GM12878 (cell line): Measurements from ENCODE around the gene SLF2. TPM values are rescaled to one million over a fixed set of nuclear protein-coding genes. Genes with fewer than 3 reads are reported as not detected.

Source experiments
- CBX3 ChIP-seq: fragments of 200-600 bp; sonication (generic); IDR thresholded peaks from 2 replicates; pipeline ENCODE4 v1.6.1; 2016; ENCODE audit warnings: low read depth, borderline replicate concordance
- EP300 ChIP-seq, 2 experiments: fragments of 150-350 bp in 1 of 2; IDR thresholded peaks; 2 replicates each; pipeline ENCODE4 v1.6.1; 2011 to 2012; ENCODE audit warnings: low read depth in 2 of 2, low read length in 2 of 2, borderline replicate concordance in 1 of 2, improper control_type of control experiment in 1 of 2, inconsistent platforms in 1 of 2; ENCODE audit not compliant: control insufficient read depth in 1 of 2
- MTA3 ChIP-seq: IDR thresholded peaks from 2 replicates; pipeline ENCODE4 v1.6.1; 2012; ENCODE audit warnings: low read length, inconsistent platforms, borderline replicate concordance
- MYC ChIP-seq: IDR thresholded peaks from 2 replicates; pipeline ENCODE4 v1.6.1; 2011; ENCODE audit warnings: mild to moderate bottlenecking, low read length, moderate library complexity, inconsistent platforms; ENCODE audit not compliant: insufficient read depth, insufficient replicate concordance, insufficient read length, severe bottlenecking
- RAD21 ChIP-seq: IDR thresholded peaks from 2 replicates; pipeline ENCODE4 v1.6.1; 2011; ENCODE audit warnings: mild to moderate bottlenecking, low read depth, low read length, moderate library complexity; ENCODE audit not compliant: insufficient read depth
- RBBP5 ChIP-seq: fragments of 200-600 bp; sonication (generic); conservative IDR thresholded peaks from 2 replicates; pipeline ENCODE4 v1.6.1; 2016
- RUNX3 ChIP-seq: IDR thresholded peaks from 2 replicates; pipeline ENCODE4 v1.6.1; 2012; ENCODE audit warnings: low read length, inconsistent platforms
- STAT3 ChIP-seq: IDR thresholded peaks from 2 replicates; pipeline ENCODE4 v1.6.1; 2011; ENCODE audit warnings: low read depth, low read length, improper control_type of control experiment
- SUZ12 ChIP-seq: fragments of 200-600 bp; sonication (generic); IDR thresholded peaks from one replicate; pipeline ENCODE4 v1.6.1; 2018; ENCODE audit warnings: antibody characterized with exemption, mild to moderate bottlenecking; ENCODE audit not compliant: unreplicated experiment
- TCF12 ChIP-seq: IDR thresholded peaks from 2 replicates; pipeline ENCODE4 v1.6.1; 2011; ENCODE audit warnings: low read depth, mild to moderate bottlenecking, low read length
- ZNF274 ChIP-seq: IDR thresholded peaks from one replicate; pipeline ENCODE4 v1.8.0; 2011; ENCODE audit not compliant: insufficient read length, insufficient read depth
- ZNF592 ChIP-seq: fragments of 450-650 bp; IDR thresholded peaks from 2 replicates; pipeline ENCODE4 v1.6.1; 2017; ENCODE audit warnings: mild to moderate bottlenecking, moderate library complexity
- polyA plus RNA-seq, 11 experiments: library from polyadenylated mRNA; depleted of rRNA in 4 of 11; unstranded in 6 of 11; stranded (reverse) in 5 of 11; fragments of >200 nt; fragmentation: Nextera tagmentation in 4 of 11; fragmentation: Illumina TruSeq in 1 of 11; extraction: Ambion mirVana in 4 of 11; extraction: Trizol in 1 of 11; gene quantifications; 1 replicate in 1 of 11; 2 replicates in 10 of 11; pipeline versions ENCODE4 v1.2.1 to v1.2.3, GENCODE V29; 2011 to 2016; ENCODE audit warnings: inconsistent platforms in 2 of 11, missing spikeins in 2 of 11, low read depth in 1 of 11
- total RNA-seq, 4 experiments: library from RNA; depleted of rRNA in 3 of 4; stranded (reverse); fragments of >200 nt in 3 of 4; fragmentation: Illumina TruSeq in 1 of 4; extraction: Trizol in 1 of 4; gene quantifications; 2 replicates each; pipeline versions ENCODE4 v1.2.1 to v1.2.3, GENCODE V29; 2013 to 2021
- TF ChIP-seq, protein P1 (sequence below): fragments of 450-650 bp; formaldehyde crosslinking; IDR thresholded peaks from 2 replicates; pipeline ENCODE4 v1.5.0; 2022; ENCODE audit warnings: mild to moderate bottlenecking, missing genetic modification characterization
- TF ChIP-seq, protein P2 (sequence below): IDR thresholded peaks from 2 replicates; pipeline ENCODE4 v1.6.1; 2011; ENCODE audit warnings: borderline replicate concordance, low read depth, mild to moderate bottlenecking, moderate library complexity, low read length; ENCODE audit not compliant: insufficient read depth, poor library complexity, severe bottlenecking
- TF ChIP-seq, protein P3 (sequence below): fragments of 450-650 bp; IDR thresholded peaks from 2 replicates; pipeline ENCODE4 v1.6.1; 2017; ENCODE audit warnings: mild to moderate bottlenecking, low read depth, inconsistent platforms; ENCODE audit not compliant: poor library complexity, severe bottlenecking

SLF2 gene
- total and polyA plus RNA-seq, 10 of the 15 experiments (the other 5 are each of a cell fraction or from before 2014, with no cell fraction given) = 3.0 to 25.2 (median 17.9) TPM

DNA sequence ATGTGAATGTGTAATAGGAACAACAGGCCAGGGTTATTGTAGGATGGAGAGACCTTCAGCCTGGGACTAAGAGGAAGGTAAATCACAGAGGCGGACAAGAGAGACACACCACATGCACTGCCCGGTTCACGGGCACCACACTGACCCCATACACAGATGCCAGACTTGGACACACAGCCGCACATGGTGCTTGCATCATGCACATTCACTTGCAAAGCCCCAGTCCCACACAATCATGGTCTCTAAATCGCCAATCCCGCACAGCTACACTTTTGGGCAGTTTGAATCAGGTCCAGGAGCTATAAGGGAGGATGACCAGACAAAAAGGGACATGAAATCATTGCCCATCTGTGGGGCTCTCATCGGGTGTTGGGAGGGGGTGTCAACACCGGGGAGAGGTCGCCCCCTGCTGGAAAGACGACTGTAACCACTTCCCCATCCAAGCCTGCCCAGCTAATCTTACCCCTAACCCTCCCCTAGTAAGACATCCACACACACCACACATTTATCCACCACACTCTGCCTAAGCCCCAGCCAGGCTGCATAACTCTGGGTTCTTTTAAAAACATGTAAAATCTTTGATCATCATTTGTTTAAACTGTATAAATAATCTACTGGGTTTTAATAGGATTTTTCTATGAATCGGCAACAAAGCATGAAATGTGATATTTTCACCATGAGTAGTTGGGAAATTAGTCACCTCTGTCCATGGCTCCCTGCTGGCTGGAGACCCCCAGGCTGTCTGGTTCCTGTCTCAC lies 40.5 kb upstream of the SLF2 start (continued):
- TF ChIP-seq EP300 (IDR thresholded peaks at IDR 0.05; ENCODE audit: borderline replicate concordance in 1 of 2, control insufficient read depth in 1 of 2, low read depth in 2 of 2, low read length in 2 of 2) (no peak), MTA3 (no peak), ZNF592 (no peak), RAD21 (peak; percentile 48), MYC (no peak), RBBP5 (no peak), SUZ12 (no peak), RUNX3 (peak; percentile 41; the same call in 1 of the 2 replicates), ZNF274 (no peak), CBX3 (no peak), STAT3 (no peak), TCF12 (no peak)
- TF ChIP-seq, protein P1, sequence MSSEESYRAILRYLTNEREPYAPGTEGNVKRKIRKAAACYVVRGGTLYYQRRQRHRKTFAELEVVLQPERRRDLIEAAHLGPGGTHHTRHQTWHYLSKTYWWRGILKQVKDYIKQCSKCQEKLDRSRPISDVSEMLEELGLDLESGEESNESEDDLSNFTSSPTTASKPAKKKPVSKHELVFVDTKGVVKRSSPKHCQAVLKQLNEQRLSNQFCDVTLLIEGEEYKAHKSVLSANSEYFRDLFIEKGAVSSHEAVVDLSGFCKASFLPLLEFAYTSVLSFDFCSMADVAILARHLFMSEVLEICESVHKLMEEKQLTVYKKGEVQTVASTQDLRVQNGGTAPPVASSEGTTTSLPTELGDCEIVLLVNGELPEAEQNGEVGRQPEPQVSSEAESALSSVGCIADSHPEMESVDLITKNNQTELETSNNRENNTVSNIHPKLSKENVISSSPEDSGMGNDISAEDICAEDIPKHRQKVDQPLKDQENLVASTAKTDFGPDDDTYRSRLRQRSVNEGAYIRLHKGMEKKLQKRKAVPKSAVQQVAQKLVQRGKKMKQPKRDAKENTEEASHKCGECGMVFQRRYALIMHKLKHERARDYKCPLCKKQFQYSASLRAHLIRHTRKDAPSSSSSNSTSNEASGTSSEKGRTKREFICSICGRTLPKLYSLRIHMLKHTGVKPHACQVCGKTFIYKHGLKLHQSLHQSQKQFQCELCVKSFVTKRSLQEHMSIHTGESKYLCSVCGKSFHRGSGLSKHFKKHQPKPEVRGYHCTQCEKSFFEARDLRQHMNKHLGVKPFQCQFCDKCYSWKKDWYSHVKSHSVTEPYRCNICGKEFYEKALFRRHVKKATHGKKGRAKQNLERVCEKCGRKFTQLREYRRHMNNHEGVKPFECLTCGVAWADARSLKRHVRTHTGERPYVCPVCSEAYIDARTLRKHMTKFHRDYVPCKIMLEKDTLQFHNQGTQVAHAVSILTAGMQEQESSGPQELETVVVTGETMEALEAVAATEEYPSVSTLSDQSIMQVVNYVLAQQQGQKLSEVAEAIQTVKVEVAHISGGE (CRISPR knock-in tag) = no peak
- TF ChIP-seq, protein P2, sequence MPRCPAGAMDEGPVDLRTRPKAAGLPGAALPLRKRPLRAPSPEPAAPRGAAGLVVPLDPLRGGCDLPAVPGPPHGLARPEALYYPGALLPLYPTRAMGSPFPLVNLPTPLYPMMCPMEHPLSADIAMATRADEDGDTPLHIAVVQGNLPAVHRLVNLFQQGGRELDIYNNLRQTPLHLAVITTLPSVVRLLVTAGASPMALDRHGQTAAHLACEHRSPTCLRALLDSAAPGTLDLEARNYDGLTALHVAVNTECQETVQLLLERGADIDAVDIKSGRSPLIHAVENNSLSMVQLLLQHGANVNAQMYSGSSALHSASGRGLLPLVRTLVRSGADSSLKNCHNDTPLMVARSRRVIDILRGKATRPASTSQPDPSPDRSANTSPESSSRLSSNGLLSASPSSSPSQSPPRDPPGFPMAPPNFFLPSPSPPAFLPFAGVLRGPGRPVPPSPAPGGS = no peak
- TF ChIP-seq, protein P3, sequence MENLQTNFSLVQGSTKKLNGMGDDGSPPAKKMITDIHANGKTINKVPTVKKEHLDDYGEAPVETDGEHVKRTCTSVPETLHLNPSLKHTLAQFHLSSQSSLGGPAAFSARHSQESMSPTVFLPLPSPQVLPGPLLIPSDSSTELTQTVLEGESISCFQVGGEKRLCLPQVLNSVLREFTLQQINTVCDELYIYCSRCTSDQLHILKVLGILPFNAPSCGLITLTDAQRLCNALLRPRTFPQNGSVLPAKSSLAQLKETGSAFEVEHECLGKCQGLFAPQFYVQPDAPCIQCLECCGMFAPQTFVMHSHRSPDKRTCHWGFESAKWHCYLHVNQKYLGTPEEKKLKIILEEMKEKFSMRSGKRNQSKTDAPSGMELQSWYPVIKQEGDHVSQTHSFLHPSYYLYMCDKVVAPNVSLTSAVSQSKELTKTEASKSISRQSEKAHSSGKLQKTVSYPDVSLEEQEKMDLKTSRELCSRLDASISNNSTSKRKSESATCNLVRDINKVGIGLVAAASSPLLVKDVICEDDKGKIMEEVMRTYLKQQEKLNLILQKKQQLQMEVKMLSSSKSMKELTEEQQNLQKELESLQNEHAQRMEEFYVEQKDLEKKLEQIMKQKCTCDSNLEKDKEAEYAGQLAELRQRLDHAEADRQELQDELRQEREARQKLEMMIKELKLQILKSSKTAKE = no peak
